Suprapubic skin (tissue), 4 donors: ENCODE measurements around the gene EEF1AKMT2.
"Not testable (repeated sequence)": the region's sequence is repeated elsewhere in the genome, so short reads cannot be mapped to it uniquely, and the experiment has no call there.

Experiments
- POLR2A ChIP-seq, 2 donors: fragments of 450-650 bp; IDR thresholded peaks; one replicate each; pipeline ENCODE4 v1.6.1; 2017; ENCODE audit warnings: antibody characterized with exemption in 2 of 2, mild to moderate bottlenecking in 2 of 2, moderate library complexity in 2 of 2
- POLR2AphosphoS5 ChIP-seq, 3 donors: sonication (generic); formaldehyde crosslinking; IDR thresholded peaks; one replicate each; pipeline ENCODE4 v1.6.1; 2017; ENCODE audit warnings: antibody characterized with exemption in 3 of 3
- TF ChIP-seq, protein P1 (sequence below), 2 donors: fragments of 200-600 bp in 1 of 2; fragments of 450-650 bp in 1 of 2; sonication (generic) in 1 of 2; IDR thresholded peaks; one replicate each; pipeline ENCODE4 v1.5.1; 2016 to 2019; ENCODE audit warnings: antibody characterized with exemption in 2 of 2, mild to moderate bottlenecking in 1 of 2, moderate library complexity in 1 of 2

DNA sequence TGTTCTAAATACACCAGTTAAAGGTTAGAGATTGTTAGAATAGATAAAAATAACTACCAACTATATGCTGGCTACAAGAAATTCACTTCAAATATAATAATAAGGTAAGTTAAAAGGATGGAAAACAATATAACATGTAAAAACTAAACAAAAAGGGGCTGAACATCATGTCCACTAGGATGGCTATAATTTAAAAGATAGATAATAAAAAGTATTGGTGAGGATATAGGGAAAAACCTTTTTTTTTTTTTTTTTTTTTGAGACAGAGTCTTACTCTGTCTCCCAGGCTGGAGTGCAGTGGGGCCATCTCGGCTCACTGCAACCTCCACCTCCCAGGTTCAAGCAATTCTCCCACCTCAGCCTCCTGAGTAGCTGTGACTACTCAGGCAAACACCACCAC lies 8.8 kb downstream of the EEF1AKMT2 start:
- TF ChIP-seq, protein P1, sequence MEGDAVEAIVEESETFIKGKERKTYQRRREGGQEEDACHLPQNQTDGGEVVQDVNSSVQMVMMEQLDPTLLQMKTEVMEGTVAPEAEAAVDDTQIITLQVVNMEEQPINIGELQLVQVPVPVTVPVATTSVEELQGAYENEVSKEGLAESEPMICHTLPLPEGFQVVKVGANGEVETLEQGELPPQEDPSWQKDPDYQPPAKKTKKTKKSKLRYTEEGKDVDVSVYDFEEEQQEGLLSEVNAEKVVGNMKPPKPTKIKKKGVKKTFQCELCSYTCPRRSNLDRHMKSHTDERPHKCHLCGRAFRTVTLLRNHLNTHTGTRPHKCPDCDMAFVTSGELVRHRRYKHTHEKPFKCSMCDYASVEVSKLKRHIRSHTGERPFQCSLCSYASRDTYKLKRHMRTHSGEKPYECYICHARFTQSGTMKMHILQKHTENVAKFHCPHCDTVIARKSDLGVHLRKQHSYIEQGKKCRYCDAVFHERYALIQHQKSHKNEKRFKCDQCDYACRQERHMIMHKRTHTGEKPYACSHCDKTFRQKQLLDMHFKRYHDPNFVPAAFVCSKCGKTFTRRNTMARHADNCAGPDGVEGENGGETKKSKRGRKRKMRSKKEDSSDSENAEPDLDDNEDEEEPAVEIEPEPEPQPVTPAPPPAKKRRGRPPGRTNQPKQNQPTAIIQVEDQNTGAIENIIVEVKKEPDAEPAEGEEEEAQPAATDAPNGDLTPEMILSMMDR (IDR thresholded peaks at IDR 0.05): not testable (repeated sequence)
- not testable (repeated sequence) for TF ChIP-seq POLR2AphosphoS5, POLR2A (IDR thresholded peaks at IDR 0.05)
